Tibial artery (tissue), 4 donors: Measurements from ENCODE around the gene COX5A.
"Not testable (repeated sequence)": the region's sequence is repeated elsewhere in the genome, so short reads cannot be mapped to it uniquely, and the experiment has no call there.

Experiments
- DNase-seq, 2 donors: peaks; one replicate each; pipeline ENCODE4 v3.0.0-alpha.2; 2019
- H3K27ac ChIP-seq, 2 donors: fragments of 200-600 bp; sonication (generic) in 1 of 2; 1 replicate in 1 of 2; 2 replicates in 1 of 2; pipeline ENCODE4 v1.5.1; 2018 to 2019; ENCODE audit warnings: mild to moderate bottlenecking in 1 of 2
- H3K27me3 ChIP-seq, 2 donors: fragments of 200-600 bp; sonication (generic) in 1 of 2; one replicate each; pipeline versions ENCODE4 v1.5.1 to v1.6.0; 2016 to 2019
- H3K36me3 ChIP-seq, 3 donors: fragments of 200-600 bp; sonication (generic) in 2 of 3; one replicate each; pipeline ENCODE4 v1.5.1; 2016 to 2019; ENCODE audit warnings: mild to moderate bottlenecking in 2 of 3
- H3K4me1 ChIP-seq, 4 donors: fragments of 200-600 bp; sonication (generic) in 2 of 4; 1 replicate in 3 of 4; 2 replicates in 1 of 4; pipeline ENCODE4 v1.5.1; 2016 to 2019
- H3K4me3 ChIP-seq, 2 donors: fragments of 200-600 bp; sonication (generic) in 1 of 2; 1 replicate in 1 of 2; 2 replicates in 1 of 2; pipeline ENCODE4 v1.5.1; 2018 to 2019; ENCODE audit warnings: mild to moderate bottlenecking in 2 of 2
- H3K9me3 ChIP-seq, 3 donors: fragments of 200-600 bp; sonication (generic) in 1 of 3; one replicate each; pipeline ENCODE4 v1.5.1; 2016 to 2019
- intact Hi-C: fragments of 100-400 bp; cut with DNase I; formaldehyde crosslinking; loops from one replicate; pipeline ENCODE4 v1.15.0; 2023; ENCODE audit warnings: low total_unique reads
- TF ChIP-seq, protein P1 (sequence below), 2 experiments: fragments of 200-600 bp in 1 of 2; fragments of 450-650 bp in 1 of 2; IDR thresholded peaks; one replicate each; pipeline ENCODE4 v1.5.1; 2017 to 2019; ENCODE audit warnings: antibody characterized with exemption in 2 of 2, mild to moderate bottlenecking in 1 of 2, moderate library complexity in 1 of 2

Gene COX5A

GRCh38 chr15:74917676-74918075 lies 20.2 kb downstream of the COX5A start:
- no peak overlapping the region for H3K4me3 ChIP-seq
- intact Hi-C loops, result no loop called here
- TF ChIP-seq, protein P1, sequence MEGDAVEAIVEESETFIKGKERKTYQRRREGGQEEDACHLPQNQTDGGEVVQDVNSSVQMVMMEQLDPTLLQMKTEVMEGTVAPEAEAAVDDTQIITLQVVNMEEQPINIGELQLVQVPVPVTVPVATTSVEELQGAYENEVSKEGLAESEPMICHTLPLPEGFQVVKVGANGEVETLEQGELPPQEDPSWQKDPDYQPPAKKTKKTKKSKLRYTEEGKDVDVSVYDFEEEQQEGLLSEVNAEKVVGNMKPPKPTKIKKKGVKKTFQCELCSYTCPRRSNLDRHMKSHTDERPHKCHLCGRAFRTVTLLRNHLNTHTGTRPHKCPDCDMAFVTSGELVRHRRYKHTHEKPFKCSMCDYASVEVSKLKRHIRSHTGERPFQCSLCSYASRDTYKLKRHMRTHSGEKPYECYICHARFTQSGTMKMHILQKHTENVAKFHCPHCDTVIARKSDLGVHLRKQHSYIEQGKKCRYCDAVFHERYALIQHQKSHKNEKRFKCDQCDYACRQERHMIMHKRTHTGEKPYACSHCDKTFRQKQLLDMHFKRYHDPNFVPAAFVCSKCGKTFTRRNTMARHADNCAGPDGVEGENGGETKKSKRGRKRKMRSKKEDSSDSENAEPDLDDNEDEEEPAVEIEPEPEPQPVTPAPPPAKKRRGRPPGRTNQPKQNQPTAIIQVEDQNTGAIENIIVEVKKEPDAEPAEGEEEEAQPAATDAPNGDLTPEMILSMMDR (IDR thresholded peaks at IDR 0.05), result no peak
- H3K9me3 ChIP-seq, result no peaks in the 10 kb centered on the region
- H3K27me3 ChIP-seq, result no peaks in the 10 kb centered on the region
- H3K27ac ChIP-seq, result no peak overlapping the region
- DNase-seq, result no peak
- peaks cover 50 to 98% (median 75%) of the 10 kb centered on the region in 3 donors for H3K36me3 ChIP-seq
- H3K4me1 ChIP-seq, result no peaks in the 10 kb centered on the region

DNA sequence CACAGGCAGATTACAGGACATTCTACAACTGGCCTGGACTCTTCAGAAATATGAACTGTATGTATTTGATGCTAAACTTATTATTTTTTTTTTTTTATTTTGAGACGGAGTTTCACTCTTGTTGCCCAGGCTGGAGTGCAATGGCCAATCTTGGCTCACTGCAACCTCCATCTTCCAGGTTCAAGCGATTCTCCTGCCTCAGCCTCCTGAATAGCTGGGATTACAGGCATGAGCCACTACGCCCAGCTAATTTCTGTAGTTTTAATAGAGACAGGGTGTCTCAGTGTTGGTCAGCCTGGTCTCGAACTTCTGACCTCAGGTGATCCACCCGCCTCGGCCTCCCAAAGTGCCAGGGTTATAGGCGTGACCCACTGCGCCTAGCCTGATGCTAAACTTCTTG lies 24.1 kb downstream of the COX5A start:
- not testable (repeated sequence) for DNase-seq, H3K9me3 ChIP-seq, H3K27ac ChIP-seq, H3K4me3 ChIP-seq, H3K27me3 ChIP-seq, H3K4me1 ChIP-seq
- H3K36me3 ChIP-seq, result peaks cover 16 to 75% (median 43%) of the 10 kb centered on the region in 3 donors
- intact Hi-C loops, result loop anchor here (2.0 kb wide), 1 partner anchor 43 kb away; the partner anchor contains the start of gene RPP25

DNA sequence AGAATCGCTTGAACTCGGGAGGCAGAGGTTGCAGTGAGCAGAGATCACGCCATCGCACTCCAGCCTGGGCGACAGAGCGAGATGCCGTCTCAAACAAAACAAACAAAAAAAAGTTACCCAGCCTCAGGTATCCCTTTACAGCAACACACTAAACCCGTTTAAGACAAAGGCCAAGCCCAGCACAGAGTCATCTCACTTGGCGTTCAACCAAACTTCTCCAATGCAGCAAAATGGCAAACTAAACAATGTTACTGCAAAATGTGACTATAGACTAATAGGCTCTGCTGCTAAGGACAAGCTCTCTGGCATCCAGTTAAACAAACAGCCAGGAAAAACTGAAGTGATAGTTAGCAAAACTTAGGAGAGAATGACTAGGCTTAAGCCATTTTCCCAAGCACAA lies 24.8 kb downstream of the COX5A start:
- peaks cover 8 to 67% (median 36%) of the 10 kb centered on the region in 3 donors for H3K36me3 ChIP-seq

GRCh38 chr15:74908635-74909034 lies 29.2 kb downstream of the COX5A start:
- DNase-seq, result no peak
- TF ChIP-seq, protein P1 (IDR thresholded peaks at IDR 0.05), result no peak
- Histone ChIP-seq H3K4me1 (peaks cover 5 to 25% (median 19%) of the 10 kb centered on the region in 4 donors), H3K9me3 (no peaks in the 10 kb centered on the region), H3K27ac (no peak overlapping the region), H3K36me3 (peaks cover 8 to 38% (median 21%) of the 10 kb centered on the region in 3 donors), H3K4me3 (no peak overlapping the region), H3K27me3 (no peaks in the 10 kb centered on the region)
- intact Hi-C loops, result loop anchor here (5.0 kb wide), 1 partner anchor 126 kb away; the partner anchor contains the start of gene CSK

More for the DNA sequence above, 24.8 kb downstream of the COX5A start:
- Histone ChIP-seq H3K27ac (no peak overlapping the region), H3K9me3 (no peaks in the 10 kb centered on the region), H3K4me1 (no peaks in the 10 kb centered on the region), H3K4me3 (no peak overlapping the region), H3K27me3 (no peaks in the 10 kb centered on the region)
- no peak for DNase-seq
- intact Hi-C loops, result loop anchor here (2.0 kb wide), 1 partner anchor 44 kb away; the partner anchor contains the start of gene RPP25
- TF ChIP-seq, protein P1 (IDR thresholded peaks at IDR 0.05), result no peak

DNA sequence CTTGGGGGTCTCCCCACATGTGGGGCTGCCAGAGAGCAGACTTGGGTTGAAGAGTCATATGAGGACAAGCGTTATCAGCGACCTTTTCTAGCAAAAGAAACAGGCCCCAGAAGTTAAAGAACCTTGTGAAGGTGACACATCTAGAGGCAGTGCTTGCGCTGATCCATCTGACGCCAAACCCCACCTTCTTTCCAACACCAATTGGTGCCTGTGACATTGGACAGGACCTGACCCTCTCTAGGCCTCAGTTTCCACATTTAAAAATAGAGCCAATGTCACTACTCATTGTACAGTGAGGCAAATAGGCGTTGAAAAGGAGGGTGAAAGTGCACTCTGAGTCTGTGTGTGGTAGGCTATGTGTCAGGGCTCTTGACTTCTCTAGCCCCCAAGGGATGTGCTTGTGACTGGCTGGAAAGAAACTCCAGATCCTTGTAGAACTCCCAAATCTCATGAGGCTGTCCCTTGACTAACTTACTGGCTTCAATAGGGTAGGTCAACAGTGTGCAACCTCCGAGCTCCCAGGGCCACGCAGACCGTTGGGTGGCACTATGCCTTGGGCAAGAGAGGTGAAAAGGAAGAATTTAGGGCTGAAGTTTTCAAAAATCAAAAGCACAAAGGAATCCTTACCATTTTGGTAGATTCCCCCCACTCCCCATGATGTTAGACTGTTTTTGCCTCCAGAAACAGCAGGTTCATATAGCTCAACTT lies 30.6 kb downstream of the COX5A start:
- no peaks in the 10 kb centered on the region for H3K27me3 ChIP-seq
- peak overlapping the region; percentile 95 to 97 for H3K27ac ChIP-seq
- peaks cover 5 to 25% (median 19%) of the 10 kb centered on the region in 4 donors for H3K4me1 ChIP-seq
- intact Hi-C loops, result loop anchor here (5.0 kb wide), 1 partner anchor 125 kb away; the partner anchor contains the start of gene CSK
- peak overlapping the region; percentile 92 to 94 for H3K4me3 ChIP-seq
- no peaks in the 10 kb centered on the region for H3K9me3 ChIP-seq
- TF ChIP-seq, protein P1 (IDR thresholded peaks at IDR 0.05), result no peak
- peaks cover 17 to 36% (median 26%) of the 10 kb centered on the region in 3 donors for H3K36me3 ChIP-seq
- DNase-seq, result no peak
